DMS153 treated with DMSO at 0.1 percent for 48 hours (cell line): ENCODE results near the gene TMEM179.

Experiments used
- DNase-seq: peaks from one replicate; lab custom pipeline; 2025; ENCODE audit not compliant: unreplicated experiment; lab: John Stamatoyannopoulos, UW

The TMEM179 gene

DNA sequence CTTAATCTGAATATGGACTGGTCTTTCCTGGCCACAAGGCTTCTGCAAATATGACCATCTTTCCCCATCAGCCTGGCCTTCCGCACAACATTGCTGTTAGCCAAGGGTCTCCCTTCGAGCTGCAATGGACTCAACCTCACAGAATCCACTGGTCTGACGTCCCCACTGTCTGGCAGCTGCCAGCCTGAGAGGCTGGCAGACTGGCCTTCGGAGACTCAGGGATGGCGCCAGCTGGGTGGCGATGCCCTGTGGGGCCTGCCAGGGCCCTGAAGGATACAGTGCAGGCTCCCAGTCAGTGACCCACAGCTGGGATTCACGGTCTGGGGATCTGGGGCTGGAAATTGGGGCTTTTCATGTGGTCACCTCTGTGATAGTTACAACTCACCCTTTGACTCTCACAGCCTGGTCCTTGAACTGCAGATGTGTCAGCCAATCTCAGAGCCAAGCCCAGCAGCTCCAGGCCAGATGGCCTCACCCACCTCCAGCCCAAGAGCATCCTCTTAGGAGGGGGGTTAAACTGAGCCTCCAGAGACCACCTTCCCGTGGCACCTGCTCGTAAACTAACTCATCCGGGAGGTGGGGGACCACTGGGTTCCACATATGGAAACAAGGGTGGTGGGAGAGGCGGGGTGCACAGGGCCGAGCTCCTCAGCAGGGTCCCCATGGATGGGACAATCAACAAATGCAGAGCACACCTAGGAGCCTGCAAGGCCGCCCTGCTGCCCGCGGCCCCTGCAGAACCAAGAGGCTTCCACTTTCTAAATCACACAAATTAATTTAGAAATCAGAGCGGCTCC is 46.1 kb downstream of the TMEM179 start:
- no peak for DNase-seq

DNA sequence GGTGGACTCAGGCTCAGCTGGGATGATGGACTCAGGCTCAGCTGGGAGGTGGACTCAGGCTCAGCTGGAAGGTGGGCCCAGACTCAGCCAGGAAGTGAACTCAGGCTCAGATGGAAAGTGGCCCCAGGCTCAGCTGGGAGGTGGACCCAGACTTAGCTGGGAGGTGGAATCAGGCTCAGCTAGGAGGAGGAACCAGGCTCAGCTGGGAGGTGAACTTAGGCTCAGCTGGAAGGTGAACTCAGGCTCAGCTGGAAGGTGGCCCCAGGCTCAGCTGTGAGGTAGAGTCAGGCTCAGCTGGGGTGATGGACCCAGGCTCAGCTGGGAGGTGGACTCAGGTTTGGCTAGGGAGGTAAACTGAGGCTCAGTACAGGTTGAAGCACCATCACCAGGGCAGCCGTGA is 46.8 kb downstream of the TMEM179 start:
- no peak for DNase-seq

DNA sequence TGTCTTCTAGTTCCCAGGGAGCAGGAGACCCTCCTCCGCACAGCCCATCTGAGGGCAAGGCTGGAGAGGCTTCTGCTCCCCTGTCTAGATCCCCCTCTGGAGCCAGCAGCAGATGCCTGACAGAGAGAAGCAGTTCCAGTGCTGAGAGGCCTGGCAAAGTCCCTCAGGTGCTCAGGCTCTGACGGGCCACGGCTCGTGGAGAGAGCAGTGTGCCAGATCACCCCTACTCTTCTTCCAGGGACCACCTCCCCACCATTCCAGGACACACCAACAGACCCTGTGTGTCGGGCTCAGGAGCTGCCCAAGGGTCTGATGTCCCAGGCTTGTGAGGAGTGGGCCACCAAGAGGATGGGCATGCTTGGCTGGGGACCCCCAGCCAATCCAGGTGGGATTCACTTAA is 47.5 kb downstream of the TMEM179 start:
- no peak for DNase-seq

DNA sequence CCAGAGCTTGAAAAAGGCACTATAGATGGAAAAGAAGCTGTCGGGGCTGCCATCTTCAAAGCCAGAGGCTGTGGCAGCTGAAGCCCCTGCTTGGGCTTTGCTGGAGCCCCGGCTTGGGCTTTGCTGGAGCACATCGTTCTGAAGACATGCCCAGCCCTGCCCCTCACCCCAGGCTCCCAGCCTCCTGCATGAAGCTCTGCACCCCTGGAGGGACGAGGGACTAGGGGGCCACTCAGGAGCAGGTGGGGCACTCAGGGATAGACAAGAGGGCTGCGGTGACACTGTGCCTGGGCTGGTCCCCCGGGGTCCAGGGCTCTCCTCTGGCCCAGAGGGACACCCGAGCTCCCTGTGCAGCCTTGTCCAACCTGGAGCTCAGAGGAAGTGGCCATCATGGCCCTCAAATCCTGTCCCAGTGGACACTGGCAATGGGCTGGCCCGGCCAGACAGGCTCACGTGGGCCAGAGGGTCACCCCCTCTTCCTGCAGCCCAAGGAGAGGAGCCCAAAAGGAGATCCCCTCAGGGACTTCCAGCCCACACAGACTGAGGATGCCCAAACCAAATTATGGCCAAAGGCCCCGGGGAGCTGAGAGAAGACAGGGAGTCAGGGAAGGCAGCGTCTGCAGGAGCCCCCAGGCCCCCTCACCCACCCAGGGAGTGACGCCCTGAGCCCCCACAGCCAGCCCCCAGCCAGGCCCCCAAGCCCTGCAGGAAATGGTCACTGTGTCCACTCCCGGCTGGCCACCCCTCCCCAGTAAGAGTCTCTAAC is 48.1 kb downstream of the TMEM179 start:
- no peak for DNase-seq

DNA sequence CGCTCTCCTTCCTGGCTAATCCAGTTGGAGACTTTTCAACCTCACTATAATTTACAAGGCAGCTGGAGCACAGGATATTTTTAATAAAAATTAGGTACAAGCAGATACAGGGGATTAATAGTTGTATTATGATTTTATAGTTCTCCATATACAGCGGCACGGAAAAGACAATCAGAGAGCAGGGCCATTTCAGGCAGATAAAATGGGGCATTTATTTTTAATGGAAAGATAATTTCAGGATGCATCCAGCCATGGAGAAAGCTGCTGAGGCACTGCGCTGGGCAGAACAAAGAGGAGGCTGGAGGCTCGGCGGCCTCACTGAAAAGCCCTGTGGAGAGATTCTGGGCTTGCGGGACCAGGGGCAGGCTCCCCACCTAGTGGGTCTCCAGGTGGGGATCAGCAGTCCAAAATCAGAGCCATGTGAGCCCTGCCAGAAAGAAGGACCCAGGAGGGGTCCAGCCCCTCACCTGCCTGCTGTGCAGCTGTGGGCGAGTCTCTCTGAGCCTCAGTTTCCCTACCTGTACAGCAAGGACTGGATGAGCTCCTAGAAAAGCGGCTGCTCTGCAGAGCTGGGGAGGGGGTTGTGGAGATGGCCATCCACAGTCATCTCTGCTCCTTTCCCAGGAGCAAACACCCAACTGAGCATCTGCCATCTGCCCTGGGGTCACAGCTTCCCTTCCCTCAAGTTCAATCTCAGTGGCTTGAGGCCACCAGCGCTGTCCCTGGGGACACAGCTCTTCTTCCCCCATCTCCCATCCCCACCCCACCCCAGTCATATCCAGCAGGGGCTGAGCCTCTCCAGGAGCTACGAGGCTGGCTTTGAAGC is 48.9 kb downstream of the TMEM179 start:
- DNase-seq, result no peak

DNA sequence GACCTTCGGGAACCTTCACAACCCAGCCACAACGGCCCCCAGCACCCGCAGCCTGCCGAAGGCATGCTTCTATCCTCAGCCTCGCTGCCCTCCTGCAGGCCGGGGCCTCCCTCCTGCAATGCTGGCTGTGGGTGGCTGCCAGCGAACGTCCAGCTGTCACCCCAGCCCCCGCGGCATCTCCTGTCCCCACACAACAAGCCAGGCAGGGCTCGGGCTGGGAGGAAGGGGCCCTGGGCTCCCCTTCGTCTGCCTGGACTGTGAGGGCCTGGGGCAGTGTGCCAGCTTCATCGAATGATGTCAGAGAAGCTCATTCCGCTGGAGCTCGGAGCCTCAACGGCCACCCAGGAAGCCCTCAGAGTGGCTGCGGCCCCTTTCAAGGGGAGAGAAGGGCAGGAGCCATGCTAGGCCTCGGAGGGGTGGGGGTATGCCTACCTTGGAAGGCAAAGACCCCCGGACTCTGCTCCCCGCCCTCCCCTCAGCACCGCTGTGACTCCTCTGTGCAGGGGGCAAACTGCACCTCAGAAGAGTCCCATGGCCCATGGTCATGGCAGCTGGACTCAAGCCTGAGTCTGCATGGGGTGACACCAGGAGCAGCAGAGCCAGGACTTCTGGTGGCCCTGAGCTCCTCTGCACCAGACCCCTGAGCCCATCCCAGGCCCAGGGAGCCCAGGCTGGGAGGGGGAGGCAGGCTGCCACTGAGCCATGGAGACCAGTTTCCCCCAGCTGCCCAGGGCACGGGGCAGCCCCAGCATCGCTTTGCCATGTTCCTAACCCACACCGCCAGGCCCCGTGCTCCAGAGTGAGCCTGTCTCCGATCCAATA is 49.8 kb downstream of the TMEM179 start:
- DNase-seq, result no peak

DNA sequence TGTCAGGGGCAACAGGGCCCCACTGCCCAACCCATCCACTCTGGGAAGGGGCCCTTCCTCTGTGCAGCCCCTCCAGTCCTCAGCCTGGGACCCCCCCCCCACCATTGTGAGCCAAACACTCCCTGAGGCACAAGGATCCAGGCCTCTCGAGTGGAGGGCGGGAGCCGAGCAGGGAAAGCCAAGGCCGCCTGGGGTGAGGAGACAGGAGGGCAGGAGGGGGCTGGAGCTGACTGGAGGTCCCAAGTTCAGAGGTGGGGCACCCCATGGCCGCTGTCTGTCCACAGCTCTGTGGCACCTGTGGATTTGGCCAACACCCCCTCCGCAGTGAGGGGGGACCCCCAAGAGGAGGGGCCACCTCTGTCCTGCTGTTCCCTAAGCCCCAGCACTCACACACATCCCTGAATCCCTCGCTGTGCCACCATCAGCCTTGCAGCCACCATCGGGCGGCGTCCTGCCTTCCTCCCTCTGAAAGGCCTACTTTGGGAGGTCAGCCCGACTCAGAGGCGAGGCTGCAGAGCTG is 50.4 kb downstream of the TMEM179 start:
- DNase-seq, result no peak

DNA sequence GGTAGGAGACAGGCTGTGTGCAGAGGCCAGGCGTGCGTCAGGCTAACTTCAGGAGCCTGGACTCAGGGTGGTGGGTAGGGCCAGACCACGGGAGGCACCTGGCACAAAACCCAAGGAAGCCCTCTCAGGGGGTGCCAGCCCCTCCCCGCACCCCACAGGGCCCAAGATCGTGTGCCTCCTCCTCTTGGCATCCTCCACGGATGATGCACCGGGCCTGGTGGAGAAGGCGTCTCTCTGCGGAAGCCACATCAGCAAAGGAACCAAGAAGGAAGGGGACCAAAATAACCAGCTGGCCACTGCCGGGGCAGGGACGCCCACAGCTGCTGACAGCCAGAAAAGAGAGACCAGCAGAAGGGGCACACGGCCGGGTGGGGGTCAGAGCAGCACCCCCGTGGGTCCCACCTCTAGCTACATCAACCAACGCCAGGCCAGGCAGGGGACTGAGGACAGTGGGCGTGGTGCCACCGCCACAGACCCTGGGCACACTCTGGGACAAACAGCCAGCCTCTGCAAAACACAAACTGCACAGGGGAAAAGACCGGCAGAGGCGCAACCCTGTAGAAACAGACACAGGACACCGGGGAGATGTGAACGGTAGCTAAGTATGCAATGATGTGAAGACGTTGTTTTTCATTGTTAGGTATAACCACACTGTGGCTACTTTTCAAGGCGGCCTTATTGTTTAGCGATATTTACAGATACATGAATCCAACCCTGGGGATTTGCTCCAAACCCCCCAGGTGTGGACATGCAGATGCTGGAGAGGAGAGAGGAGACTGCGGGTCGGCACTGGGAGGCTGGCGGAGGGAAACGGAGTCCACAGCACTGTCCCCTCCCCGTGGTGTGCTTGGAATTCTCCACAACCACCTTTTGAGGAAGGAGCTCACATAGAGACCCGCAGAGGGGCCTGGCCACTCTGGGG is 51.1 kb downstream of the TMEM179 start:
- DNase-seq, result no peak

DNA sequence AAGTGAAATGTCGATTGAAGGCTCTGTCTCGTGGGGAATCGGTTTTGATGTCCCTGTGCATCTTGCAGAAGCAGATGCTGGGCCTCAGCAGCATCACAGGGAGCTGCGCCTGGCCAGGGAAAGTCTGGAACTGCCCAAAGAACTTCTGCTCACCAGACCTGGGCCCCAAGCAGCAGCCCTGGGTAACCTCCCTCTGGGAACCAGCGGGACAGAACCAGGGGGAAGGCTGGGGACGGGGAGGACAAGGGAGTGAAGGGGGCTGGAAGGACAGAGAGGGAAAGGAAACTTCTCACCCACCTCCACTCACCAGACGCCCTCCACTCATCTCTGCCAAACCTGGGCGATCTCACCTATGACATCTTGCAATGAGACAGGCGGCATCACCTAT is 51.8 kb downstream of the TMEM179 start:
- no peak for DNase-seq

DNA sequence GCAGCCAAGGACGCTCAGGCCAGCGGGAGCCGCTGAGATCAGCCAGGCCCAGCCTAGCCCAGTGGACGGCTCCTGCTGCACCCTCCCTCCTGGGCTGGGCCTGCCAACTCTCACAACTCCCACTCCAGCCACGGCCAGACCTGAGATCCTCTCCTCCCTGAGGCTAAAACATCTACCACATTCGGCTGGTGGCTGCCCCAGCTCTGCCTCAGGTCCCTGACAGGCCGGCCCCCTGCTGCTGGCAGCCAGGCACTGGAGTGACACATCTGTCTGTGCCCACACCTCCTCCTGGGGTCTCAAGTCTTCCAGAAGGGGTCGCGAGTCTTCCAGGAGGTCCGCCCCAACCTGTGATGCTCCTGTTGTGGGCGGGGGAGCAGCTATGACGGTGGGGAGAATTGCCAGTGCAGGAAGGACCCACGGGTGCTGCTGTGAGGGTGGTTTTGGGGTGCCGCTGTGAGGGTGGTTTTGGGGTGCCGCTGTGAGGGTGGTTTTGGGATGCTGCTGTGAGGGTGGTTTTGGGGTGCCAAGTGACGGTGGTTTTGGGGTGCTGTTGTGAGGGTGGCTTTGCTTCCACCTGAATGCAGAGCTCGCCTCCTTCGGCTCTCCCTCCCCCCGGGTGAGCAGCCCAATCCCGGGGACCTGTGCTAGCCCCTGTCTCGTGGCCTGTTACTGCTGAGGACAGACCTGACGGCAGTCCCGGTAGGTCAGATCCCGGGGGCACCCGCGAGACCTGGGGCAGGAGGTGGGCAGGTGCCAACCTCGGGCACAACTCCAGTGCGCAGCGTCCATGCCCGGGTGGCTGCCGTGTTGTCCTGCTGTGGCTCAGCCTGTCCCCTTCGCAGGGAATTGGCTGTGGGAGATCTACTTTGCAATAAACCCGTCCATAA is 52.5 kb downstream of the TMEM179 start:
- no peak for DNase-seq

DNA sequence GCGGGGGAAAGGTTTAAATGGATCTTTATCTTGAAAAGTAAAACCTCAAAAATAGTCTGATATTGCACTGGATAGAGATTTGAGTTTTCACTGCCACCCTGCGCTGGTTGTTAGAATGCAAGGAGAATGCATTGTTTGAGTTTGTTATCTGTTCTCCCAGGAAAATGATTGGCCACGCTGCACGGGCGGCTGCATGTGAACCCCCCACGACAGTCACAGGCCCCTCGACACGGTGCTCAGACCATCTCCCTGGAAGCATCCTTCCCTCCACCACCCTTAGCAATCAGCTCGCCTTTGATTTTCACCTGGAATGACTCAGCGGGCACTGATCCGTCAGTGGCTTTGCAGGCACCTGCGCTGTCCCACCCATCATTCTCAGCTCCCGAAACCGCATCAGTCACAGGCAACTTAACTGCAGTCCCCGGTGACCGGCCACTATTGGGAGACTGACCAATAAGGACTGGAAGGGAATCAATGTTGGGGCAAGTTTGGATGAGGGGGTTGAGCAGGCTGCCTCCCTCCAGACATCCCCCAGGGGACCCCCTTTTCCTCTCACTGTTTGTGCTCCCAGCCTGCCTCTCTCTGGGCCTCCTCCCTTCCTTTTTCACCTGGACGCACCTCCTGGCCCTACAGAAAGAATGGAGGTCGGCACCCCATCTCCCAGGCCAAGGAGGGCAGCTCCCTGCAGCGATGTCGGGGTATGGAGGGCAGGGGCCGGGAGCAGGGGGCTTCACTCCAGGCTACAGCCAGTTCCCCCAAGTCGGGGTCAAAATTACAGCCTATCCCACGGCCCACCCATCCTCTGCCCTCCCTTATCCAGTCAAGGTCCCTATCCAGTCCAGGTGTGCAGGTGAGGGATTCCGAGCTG is 53.5 kb downstream of the TMEM179 start:
- DNase-seq, result no peak

DNA sequence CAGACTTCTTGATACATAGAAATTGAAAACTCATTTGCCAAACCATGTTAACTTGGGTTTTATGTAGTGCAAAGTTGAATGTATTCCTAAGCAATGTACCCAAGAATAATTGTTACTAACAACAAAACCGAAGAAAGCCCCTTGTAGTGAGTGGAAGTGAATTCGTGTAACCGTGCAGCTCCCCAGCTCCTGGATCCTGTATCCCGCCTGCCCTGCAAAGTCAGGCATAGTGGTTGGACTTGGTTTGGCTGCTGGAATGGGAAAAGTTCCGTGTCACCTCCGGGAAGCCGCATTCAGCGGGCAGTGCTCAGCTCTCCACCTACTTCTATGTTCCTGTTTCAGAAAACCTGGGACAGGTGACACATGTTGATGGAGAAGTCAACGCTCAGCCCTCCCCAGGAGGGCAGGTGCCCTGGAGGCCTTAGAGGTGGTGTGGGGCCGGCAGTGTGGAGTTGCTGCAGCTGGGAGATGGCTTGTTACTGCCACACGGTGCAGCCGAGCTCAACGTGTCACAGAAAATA is 54.2 kb downstream of the TMEM179 start:
- DNase-seq, result no peak

DNA sequence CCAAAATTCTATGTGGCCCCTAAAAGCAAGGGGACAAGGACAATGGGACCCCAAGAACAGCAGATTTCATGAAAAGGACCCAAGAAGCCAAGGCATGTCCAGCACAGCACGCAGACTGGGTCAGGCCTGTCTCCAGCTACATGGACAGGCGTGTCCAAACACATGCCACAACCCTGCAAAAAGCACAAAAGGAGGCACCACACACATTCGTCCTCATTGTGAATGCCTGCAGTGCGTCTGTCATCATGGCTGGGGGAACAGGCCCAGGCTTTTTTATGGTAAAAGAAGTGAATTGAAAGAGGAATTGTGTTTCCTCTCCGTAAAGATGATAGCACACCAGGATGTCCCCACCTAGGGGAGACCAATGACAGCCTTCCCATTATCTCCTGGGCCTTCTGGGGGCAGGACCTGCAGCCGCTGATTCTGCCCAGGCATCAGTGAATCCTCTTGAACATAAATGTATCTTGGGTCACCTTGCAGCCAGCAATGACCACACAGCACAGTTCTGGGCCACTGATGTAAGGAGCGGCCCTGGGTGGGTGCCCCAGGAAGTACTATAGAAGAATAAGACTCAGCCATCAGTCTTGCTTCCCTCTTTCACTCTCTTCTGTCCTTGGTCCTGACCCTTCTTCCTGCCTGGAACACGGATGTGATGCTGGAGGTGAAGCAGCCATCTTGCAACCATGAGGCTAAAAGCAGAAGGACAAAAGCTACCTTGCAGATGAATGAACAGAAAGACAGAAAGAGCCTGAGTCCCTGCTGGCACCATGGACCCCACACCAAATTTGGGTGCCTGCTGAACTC is 54.8 kb downstream of the TMEM179 start:
- no peak for DNase-seq

DNA sequence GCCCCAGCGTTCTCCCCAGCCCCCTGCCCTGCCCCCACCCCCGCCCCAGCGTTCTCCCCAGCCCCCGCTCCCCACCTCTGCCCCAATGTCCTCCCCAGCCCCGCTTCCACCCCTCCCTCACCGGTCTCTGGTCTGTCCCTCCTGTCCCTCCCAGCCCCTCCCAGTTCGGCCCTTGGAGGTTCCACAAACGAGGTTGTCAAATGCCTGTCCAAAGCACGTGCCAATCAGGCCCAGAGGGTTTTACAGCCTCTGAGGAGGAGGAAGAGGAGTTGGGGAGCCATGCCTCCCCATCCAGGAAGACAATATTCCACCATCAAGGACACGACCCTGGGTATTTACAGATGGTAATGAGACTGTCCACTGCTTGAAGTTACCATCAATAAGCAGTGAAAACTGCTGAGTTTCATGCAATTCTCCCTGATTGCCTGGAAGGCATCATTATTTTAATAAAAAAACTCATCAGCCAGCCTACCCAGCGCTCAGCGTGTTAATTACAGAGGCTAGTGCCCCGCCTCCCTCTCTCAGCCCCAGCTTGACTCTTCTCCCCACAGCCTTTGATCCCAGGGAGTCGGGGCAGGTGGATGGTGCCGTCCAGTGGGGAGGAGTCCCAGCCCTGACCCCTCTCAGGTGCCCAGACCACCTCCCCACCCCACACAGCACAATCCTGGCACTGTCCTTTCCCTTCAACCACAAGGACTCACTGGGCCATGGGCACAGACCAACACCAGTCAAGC is 55.6 kb downstream of the TMEM179 start:
- DNase-seq, result no peak

DNA sequence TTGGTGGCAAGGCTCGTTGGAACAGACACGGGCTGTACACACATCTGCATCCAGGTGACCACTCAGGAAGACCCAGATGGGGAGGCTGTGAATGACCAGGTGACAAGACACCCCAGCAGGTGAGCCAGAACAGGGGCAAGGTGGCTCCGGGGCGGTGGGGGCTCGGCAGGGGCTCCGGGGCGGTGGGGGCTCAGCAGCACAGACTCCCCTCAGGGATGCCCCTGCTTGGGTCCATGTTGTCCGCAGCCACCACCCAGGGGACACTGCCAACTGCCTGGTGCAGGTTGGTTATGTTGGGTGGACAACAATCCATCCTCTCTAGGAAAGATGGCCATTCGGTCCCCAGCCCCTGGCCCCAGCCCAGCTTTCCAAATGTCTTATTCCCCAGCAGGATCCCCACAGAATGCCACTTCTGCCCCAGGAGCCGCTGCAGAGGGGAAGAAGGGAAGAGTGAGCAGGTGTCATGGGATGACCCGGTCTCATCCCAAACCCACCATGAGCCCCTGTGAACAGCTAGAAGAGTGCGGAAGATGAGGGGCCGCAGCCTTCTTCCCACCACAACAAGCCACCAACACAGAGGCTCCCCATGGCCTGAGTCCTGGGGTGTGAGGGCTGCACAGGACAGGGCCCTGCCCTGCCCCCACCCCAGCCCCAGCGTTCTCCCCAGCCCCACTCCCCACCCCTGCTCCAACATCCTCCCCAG is 56.4 kb downstream of the TMEM179 start:
- no peak for DNase-seq
